Left renal pelvis (tissue), 4 donors: Measurements from ENCODE around the gene CNTNAP2. TPM values are rescaled to one million over a fixed set of nuclear protein-coding genes. Genes with fewer than 3 reads are reported as not detected.
"Not testable (repeated sequence)": the region's sequence is repeated elsewhere in the genome, so short reads cannot be mapped to it uniquely, and the experiment has no call there.

Source experiments
- DNase-seq, 4 donors: peaks; one replicate each; pipeline ENCODE4 v3.0.0-alpha.2; 2013; ENCODE audit warnings: low read depth in 4 of 4, low spot score in 3 of 4
- polyA plus RNA-seq, 4 donors: library from polyadenylated mRNA; unstranded; fragments of 120-200 nt; gene quantifications; one replicate each; pipeline ENCODE4 v1.2.1, GENCODE V29; 2013; ENCODE audit not compliant: insufficient read length in 4 of 4

Gene CNTNAP2
- polyA plus RNA-seq, 4 donors: 23.5 to 71.0 (median 29.4) TPM

DNA sequence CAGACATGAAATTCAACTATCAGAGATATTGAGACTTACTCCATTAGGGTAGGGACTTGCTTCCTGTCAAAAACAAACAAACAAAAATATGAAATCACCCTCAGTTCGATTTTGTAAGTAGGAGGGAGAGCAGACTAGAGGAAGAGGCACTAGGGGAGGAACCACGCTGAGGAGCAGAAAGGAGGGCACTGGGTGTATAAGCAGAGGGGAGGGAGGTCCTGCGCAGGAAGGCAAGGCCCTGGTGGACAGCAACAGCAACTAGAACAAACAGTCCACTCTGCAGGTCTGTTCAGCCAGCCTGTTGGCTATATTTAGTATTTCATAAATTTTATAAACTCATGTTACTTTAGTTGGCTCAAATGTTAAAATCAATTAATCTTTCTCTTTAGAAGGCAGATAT, 1536.9 kb downstream of the CNTNAP2 start:
- no peak for DNase-seq

DNA sequence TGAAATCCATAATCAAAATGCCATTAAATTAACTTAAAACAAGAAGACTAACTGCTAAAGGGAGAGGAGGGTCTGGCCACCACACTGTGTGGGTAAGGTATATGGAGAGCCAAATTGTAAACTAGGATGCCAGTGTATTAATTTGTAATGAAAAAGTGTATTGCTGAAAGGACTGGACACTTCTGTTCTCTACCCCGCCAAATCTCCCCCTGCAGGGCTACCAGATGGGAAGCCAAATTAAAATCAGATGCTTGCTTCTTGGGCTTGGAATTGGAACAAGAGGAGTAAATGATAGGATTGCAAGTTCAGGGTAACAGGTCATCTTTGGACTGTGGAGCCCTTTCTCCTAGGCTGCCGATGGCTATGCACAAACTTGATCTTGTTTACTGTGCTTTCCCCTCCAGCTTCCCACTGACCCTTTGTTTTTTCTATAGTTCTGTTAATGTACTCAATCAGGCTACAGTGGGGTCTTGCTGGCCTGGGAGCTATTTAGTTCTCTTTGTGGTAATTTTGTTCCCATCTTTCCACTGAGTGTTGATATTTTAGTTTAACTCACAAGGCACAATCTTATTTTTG, 1541.9 kb downstream of the CNTNAP2 start:
- DNase-seq: no peak

DNA sequence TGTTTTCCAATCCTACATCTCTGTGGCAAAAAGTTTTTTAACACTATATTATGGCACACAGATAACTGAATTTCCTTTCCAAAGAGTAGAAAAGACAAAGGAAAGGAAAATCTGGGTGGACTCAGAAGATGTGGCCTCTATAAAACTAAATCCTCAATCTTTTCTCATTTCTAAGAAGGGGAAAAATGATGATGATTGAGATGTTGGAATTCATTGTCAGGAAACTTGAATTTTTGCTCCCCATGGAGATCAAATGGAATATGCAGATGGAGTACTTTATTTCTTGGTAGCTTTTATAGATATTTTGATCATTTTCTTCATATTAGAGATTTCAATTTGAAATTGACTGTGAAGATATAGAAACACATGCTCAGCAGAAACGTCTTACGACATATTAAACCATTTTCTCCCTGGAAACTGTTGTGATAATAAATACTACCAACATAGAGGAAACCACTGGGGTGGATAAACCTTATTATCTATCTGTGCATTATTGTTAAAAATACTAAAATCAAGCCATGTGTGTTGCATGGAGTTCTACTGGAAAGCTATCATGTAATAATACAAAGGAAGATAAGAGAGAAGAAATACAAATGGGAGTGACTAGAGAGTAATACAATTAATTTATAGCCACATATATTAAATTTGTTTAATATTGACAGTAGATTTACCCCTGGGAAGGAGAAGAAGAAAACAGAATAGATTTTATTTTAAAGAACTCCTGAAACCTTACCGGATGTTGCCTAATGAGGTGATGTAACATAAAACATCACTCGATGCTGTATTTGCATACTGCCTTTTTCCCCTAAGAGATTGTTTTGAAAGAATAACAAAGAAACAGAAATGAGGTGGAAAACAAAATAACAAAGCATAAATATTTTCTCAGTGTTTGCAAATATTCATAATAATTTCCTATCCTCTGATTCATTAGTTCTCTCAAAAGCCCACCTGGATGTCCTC, 1542.7 kb downstream of the CNTNAP2 start:
- DNase-seq: no peak

DNA sequence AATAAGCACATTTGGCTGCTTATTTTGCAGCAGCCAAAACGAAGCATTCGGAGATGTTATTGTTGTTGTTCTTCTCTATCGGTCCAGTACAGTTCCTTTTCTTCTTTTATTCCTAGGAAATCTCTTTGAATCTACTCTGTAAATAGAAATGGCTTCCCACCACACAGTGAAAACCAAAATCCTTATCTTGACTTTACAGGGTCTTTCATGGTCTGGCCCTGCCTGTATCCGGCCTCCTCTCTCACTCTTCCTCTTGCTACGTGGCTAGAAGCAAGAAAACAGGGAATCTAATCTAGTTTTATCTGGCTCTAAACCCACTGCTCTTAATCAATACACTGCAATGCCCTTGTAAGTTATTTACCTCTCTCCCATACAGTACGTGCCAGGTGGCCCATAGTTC, 1547.9 kb downstream of the CNTNAP2 start:
- no peak for DNase-seq

DNA sequence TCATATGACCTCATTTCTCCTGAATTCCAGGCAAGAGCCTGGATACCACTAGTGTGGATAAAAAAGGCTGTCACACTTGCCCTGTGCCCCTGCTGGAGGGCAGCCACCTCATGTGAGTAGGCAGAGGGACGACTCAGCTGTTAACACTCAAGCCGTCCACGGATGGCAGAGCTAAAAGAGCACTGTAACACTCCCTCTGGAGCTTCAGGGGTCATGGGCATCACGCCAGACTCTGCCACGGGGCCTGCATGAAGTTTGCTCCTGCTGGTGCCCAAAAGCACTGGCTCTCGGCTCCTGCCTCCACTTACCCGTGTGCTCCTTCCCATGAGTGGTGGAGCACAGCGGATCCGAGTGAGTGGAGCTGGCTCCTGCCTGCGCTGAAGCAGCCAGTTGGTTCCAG, 1554.2 kb downstream of the CNTNAP2 start:
- no peak for DNase-seq

DNA sequence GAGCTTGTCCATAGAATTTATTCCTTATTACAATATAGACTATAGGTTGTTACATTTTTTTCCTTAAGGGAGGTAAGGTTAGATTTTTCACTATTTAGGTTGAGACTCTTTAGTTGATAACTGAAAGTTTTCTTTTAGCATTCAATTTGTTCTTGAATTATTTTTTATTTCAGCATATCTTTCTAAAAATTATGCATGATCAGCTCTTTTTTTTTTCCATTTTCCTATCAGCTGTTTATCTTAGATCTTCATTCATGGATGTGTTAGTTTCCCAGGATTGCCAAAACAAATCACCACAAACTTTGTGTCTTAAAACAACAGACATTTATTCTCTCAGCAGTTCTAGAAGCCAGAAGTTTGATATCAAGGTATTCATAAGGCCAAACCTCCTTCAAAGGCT, 1558.1 kb downstream of the CNTNAP2 start:
- no peak for DNase-seq

DNA sequence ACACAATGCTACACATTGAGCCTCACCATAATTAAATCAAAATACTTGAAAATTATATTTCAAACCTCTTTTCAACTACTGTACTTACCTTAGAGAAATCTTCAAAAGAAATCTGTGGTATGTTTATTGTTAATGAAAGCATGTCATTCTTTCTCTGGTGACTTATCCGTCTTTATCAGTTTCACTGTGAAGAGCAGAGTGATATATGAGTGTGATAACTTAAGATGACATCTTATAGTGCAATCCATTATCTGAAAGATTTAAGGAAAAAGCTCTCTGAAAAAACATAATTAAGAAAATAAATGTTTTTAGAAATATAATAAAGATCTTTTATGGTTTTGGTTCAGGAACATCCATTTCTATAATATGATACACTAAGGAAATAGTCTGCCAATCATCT, 1562.3 kb downstream of the CNTNAP2 start:
- no peak for DNase-seq

DNA sequence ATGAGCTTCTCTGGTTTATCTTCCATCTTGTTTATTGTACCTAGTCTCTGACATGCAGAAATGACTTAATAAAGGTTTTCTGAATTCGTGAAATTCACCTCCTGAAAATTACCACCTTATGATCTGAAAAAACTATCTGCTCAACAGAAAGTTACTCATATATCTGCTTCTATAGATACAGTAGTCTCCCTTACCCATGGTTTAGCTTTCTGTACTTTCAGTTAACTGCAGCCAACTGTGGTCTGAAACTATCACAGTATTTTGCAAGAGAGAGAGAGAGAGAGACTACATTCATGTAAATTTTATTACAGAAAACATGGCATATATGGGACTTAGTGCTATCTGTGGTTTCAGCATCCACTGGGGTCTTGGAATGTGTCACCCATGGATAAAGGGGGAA, 1564.9 kb downstream of the CNTNAP2 start:
- no peak for DNase-seq

DNA sequence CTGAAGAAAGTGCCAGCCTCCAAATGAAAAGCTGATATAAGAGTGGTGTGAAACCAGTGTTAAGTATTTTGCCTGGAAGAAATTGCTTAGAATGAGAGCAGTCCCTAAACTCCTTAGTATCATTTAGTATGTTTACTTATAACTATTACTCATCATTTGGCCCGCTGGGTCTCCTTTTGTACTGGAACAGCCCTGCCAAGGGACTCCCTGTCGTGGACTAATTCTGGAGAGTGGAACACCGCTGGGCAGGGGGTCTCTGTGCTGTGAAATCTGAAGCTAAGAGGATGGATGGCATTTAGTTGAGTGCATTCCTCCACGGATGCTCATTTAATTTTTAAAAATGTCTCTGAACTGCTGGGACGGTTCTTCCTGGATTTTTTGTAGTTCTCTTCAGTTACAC, 1584.1 kb downstream of the CNTNAP2 start:
- no peak for DNase-seq

DNA sequence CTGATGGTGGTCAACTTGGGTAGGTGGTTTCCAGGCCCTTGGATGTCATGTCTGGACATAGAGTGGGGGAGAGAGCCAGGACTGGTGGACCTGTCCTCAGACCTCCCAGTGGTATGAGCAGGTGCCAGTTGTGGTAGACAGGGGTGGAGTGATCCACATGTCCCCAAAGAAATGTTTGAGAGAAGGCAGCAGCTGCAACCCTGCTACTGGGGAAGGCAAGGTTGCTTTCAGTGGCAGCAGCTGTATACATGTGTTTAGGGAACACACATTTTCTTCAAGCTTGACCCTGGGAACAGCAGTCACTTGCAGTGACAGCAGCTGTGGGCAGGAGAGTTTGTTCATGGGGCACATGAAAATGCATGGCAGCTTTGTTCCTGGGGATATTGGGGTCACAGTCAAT, 1591.3 kb downstream of the CNTNAP2 start:
- no peak for DNase-seq

DNA sequence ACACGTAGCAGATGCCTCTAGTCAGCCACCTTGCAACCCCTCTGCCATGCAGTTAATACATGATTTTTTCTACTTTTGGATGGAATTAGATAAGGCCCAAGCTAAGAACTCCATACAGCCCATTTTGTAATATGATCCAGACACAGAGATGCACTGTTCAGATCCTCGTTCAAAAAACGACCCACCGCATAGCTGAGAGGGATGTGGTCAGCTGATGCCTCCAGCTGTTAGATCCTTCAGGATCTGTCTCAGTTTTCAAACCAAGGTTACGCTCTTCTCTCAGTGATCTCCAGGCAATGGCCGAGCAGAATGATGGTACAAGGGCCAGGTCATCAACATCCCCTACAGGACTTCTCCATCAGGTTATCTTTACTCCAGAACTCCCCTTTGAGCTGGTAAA, 1592.3 kb downstream of the CNTNAP2 start:
- DNase-seq: no peak

DNA sequence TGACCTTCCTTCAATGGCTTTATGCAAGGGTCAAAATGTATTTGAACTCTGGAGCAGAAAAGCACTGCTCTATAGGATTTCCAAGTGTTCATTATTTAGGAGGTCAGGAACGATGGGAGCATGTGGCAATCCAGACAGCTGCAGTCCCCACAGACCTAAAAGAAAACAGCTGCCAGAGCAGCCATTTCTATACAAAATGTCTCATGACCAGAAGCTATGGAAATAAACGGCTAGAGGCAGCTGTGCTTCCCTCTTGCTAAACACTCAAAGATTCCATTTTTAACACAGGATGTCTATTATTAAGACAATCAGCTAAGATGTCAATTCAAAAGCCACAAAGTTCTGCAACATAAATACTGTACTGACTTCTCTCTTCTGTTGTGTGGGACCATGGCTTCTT, 1594.8 kb downstream of the CNTNAP2 start:
- DNase-seq: no peak

DNA sequence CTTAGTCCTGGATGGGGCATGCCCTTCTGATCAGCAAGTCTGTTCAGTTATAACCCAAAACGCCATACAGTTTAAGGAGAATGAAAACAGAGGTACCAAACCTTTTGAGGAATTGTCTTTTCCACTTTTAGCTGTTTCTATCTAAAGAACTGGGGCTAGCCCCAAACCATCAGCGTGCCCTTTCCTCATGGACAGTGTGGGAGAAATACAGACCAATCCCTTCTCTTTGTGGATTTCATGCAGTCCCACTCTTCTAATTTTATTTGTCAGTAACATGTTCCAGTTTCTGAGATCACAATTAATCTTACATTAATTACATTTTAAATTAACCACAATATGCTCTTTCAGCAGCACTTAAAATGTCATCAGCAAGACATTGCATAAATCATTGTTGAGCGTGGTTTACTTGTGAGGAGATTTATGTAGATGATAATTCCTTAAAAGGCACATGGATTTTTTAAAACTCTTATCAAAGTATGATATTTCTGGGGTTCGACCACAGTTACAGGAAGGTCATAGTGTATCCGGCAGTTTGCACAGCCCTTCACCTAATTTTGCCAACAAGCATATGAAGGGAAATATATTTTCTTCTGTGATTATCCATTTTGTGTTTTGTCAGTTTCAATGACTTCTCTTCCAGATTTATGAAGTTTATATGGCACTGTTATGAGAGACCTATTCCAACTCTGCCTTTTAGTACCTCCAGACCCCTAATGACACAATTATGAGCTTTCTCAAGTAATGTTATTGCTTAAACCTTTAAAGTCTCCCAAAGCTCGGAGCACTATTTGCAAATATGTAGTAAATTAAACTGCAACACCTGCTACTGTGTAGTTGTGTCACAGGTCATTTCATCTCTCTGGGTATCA, 1605.6 kb downstream of the CNTNAP2 start:
- DNase-seq: no peak

DNA sequence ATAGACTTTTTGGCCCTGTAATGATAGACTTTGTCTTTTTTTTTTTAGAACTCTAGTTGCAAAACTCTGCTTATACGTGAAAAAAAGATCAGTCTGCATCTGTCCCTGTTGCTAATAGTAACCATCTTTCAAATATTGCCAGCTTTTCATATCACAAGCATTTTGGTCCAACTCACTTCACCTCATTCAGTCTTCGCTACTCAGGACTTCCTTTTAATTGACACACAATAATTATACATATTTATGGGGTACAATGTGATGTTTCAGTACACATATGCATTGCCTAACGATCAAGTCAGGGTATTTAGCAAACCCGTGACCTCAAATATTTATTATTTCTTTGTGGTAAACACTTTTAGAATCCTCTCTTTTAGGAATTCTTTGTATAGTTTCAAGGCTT, 1606.9 kb downstream of the CNTNAP2 start:
- DNase-seq: no peak

DNA sequence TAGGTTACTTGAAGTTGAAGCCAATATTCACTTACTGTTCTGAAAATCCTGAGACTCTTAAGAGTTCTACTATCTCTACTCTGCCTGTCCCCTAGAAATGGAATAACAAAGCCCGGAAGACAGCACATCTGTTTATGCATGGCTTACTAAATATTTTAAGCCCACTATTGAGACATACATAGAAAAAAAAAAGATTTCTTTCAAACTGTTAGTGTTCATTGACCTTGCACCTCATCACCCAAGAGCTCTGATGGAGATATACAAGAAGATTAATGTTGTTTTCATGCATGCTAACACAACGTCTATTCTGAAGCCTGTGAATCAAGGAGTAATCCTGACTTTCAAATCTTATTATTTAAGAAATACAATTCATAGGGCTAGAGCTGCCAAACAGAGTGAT, 1614.7 kb downstream of the CNTNAP2 start:
- no peak for DNase-seq

DNA sequence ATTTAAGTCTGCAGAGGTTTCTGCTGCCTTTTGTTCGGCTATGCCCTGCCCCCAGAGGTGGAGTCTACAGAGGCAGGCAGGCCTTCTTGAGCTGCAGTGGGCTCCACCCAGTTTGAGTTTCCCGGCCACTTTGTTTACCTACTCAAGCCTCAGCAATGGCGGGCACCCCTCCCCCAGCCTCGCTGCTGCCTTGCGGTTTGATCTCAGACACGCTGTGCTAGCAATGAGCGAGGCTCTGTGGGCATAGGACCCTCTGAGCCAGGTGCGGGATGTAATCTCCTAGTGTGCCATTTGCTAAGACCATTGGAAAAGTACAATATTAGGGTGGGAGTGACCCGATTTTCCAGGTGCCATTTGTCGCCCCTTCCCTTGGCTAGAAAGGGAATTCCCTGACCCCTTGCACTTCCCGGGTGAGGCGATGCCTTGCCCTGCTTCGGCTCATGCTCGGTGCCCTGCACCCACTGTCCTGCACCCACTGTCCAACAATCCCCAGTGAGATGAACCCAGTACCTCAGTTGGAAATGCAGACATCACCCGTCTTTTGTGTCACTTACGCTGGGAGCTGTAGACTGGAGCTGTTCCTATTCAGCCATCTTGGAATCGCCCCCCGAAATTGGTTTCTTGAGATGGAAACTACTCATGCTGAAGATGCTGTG, 1621.1 kb downstream of the CNTNAP2 start:
- DNase-seq: not testable (repeated sequence)

DNA sequence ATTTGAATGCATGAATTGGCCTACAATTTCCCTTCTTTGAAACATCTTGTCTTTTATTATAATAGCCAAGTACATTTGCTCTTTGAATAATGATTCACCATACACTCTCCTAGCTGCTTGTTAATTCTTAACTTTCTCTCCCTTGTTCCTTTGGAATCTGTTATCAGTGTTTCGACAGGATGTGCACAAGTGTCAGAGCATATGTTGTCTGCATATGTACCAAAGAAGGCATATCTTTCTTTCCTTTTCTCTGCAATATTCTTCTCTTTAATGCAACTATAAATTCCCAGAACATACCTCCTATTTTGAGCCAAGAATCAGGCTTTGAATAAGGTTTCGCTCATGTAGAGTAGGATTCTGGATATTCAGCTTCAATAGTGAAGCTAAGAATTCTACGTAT, 1625.7 kb downstream of the CNTNAP2 start:
- no peak for DNase-seq

DNA sequence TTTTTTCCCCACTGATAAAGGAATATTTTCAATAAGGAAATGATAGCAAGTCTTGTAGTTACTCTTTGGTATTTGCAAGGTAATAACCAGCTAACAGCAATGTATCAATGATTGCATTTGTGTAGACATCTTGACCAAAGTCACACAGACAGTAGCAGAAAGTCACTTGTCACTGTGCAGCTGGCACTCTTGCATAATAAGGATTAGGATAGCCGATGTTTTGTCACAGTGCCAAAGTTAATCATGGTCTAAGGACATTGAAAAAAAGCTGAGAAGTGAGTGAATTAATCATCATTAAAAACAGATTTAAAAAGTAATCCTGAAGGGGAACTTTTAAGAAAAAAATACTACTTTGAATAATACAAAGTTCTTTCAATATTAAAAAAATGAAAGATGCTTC, 1639.7 kb downstream of the CNTNAP2 start:
- no peak for DNase-seq

DNA sequence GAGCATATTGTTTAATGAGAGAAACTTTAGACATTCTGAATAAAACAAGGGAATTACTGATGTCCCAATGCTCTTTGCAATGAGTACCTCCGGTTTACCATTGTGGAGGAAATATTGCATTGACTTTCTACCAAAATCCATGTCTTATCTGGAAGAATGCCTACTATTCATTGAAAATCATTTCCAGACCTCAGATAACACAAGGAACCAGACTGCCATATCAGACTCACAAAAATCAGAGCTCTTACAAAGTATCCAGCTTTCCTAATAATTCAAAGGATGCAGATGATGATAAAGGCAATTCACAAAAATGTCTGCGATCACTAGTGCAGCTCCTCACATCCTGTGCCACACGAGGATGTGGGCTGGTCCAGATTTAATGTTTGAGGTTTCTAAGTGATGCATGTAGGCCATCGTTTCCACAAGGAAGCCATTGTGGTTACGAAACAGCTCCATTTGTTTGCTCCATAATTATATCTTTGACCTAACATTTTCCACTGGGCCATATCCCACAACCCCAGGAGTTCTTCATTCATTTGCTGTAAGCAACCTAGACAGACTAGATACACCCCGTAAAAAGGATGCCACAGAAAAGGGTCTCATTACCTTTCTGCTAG, 1642.8 kb downstream of the CNTNAP2 start:
- no peak for DNase-seq

DNA sequence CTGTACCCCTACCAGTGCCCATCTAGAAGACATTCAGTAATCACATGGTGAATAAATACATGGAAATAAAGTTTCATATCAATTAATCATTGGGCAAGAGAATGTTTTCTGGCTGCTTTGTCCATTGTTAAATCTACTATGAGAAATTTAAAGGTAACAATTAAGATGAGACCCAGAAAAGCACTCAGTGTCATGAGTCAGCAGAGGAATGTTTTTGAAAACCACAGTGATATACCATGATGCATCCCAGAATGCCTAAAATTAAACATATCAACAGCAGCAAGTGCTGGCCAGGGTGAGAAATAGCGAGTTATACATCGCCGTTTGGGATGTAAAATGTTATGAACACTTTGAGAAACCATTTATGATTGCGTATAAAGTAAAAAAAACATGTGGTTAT, 1648.7 kb downstream of the CNTNAP2 start:
- DNase-seq: no peak
